ENCODE data around the gene SH2D5. TPM values are rescaled to one million over a fixed set of nuclear protein-coding genes. Genes with fewer than 3 reads are reported as not detected.

The SH2D5 gene
- total RNA-seq, 4 donors from 2014 or later = 0.37 TPM; not detected in 3

GRCh38 chr1:20695515-20695914 is 37.0 kb downstream of the SH2D5 start:
- in situ Hi-C loops (cut with MboI; ENCODE audit: low pct_ligation_motif_present in 1 of 4, low pct_unique_long_range_greater_than_20kb in 1 of 4, low sequenced_read_pairs in 3 of 4) (loop anchor here (10.0 to 25.0 kb wide), 3 partner anchors 492 to 517 kb away; partner anchors contain the start of gene EIF4G3 (in 1 of the 4)), intact Hi-C loops (cut with DNase I; ENCODE audit: low total_unique reads) (loop anchor here (5.0 kb wide), 1 partner anchor 502 kb away; no protein-coding TSS in a partner anchor)
- H3K36me3 ChIP-seq = no peaks in the 10 kb centered on the region

GRCh38 chr1:20693623-20694022 is 38.9 kb downstream of the SH2D5 start:
- Histone ChIP-seq H3K4me3 (no peak overlapping the region), H3K36me3 (no peaks in the 10 kb centered on the region), H3K9me3 (no peaks in the 10 kb centered on the region), H3K4me1 (peaks cover 0 to 12% (median 6%) of the 10 kb centered on the region in 4 donors), H3K27ac (no peak overlapping the region), H3K27me3 (no peaks in the 10 kb centered on the region)
- no peak for DNase-seq
- 79% methylated on average over 2 of the region's 2 CpGs; no CpG with 5 or more reads in 1 of the 2 donors for WGBS, 2 donors (ENCODE audit: low coverage in 1 of 2)
- in situ Hi-C loops (cut with MboI; ENCODE audit: low pct_ligation_motif_present in 1 of 4, low pct_unique_long_range_greater_than_20kb in 1 of 4, low sequenced_read_pairs in 3 of 4) (loop anchor here (10.0 to 25.0 kb wide), 3 partner anchors 494 to 519 kb away; partner anchors contain the start of gene EIF4G3 (in 1 of the 4)), intact Hi-C loops (cut with DNase I; ENCODE audit: low total_unique reads) (no loop called here)
- TF ChIP-seq POLR2A (IDR thresholded peaks at IDR 0.05) (no peak), EP300 (IDR thresholded peaks at IDR 0.05; ENCODE audit: low read depth) (no peak), POLR2AphosphoS5 (IDR thresholded peaks at IDR 0.05) (no peak), CTCF (IDR thresholded peaks at IDR 0.05) (no peak)

More at GRCh38 chr1:20695515-20695914, 37.0 kb downstream of the SH2D5 start:
- Histone ChIP-seq H3K27me3 (no peaks in the 10 kb centered on the region), H3K27ac (no peak overlapping the region), H3K9me3 (no peaks in the 10 kb centered on the region), H3K4me1 (peaks cover 0 to 12% (median 6%) of the 10 kb centered on the region in 4 donors), H3K4me3 (no peak overlapping the region)
- no peak for DNase-seq
- 80 to 81% methylated on average over 8 to 10 of the region's 10 CpGs for WGBS, 2 donors (ENCODE audit: low coverage in 1 of 2)
- TF ChIP-seq POLR2A (IDR thresholded peaks at IDR 0.05) = no peak
- no peak for TF ChIP-seq POLR2AphosphoS5 (IDR thresholded peaks at IDR 0.05)
- TF ChIP-seq CTCF (IDR thresholded peaks at IDR 0.05) = no peak
- no peak for TF ChIP-seq EP300 (IDR thresholded peaks at IDR 0.05; ENCODE audit: low read depth)

GRCh38 chr1:20691872-20692271 is 40.6 kb downstream of the SH2D5 start:
- intact Hi-C loops (cut with DNase I; ENCODE audit: low total_unique reads) = no loop called here
- in situ Hi-C loops (cut with MboI; ENCODE audit: low pct_ligation_motif_present in 1 of 4, low pct_unique_long_range_greater_than_20kb in 1 of 4, low sequenced_read_pairs in 3 of 4) = loop anchor here (10.0 to 25.0 kb wide), 3 partner anchors 495 to 520 kb away; partner anchors contain the start of gene EIF4G3 (in 1 of the 4)
- no peak for TF ChIP-seq POLR2A (IDR thresholded peaks at IDR 0.05)
- no peak for TF ChIP-seq EP300 (IDR thresholded peaks at IDR 0.05; ENCODE audit: low read depth)
- no peak for TF ChIP-seq POLR2AphosphoS5 (IDR thresholded peaks at IDR 0.05)
- no peak for TF ChIP-seq CTCF (IDR thresholded peaks at IDR 0.05)
- Histone ChIP-seq H3K36me3 (no peaks in the 10 kb centered on the region), H3K9me3 (no peaks in the 10 kb centered on the region), H3K27ac (no peak overlapping the region), H3K27me3 (no peaks in the 10 kb centered on the region), H3K4me1 (peaks cover 0 to 7% (median 5%) of the 10 kb centered on the region in 4 donors), H3K4me3 (no peak overlapping the region)
- 71 to 100% methylated on average over 1 of the region's 1 CpG for WGBS, 2 donors (ENCODE audit: low coverage in 1 of 2)
- DNase-seq = no peak

- Histone ChIP-seq H3K4me1 (no peaks in the 10 kb centered on the region), H3K27me3 (no peaks in the 10 kb centered on the region), H3K36me3 (no peaks in the 10 kb centered on the region), H3K27ac (no peak overlapping the region), H3K4me3 (no peak overlapping the region), H3K9me3 (no peaks in the 10 kb centered on the region)
- no peak for DNase-seq
- in situ Hi-C loops (cut with MboI; ENCODE audit: low pct_ligation_motif_present in 1 of 4, low pct_unique_long_range_greater_than_20kb in 1 of 4, low sequenced_read_pairs in 3 of 4) = loop anchor here (10.0 to 25.0 kb wide), 3 partner anchors 498 to 523 kb away; partner anchors contain the start of gene EIF4G3 (in 1 of the 4)
- WGBS, 2 donors (ENCODE audit: low coverage in 1 of 2) = 73 to 88% methylated on average over 3 of the region's 3 CpGs
- intact Hi-C loops (cut with DNase I; ENCODE audit: low total_unique reads) = no loop called here
- TF ChIP-seq POLR2A (IDR thresholded peaks at IDR 0.05) (no peak), CTCF (IDR thresholded peaks at IDR 0.05) (no peak), EP300 (IDR thresholded peaks at IDR 0.05; ENCODE audit: low read depth) (no peak), POLR2AphosphoS5 (IDR thresholded peaks at IDR 0.05) (no peak)
Measured at GRCh38 chr1:20689645-20690056, 42.9 kb downstream of the SH2D5 start.

Data from transverse colon (tissue), 4 donors.